ENCODE data around the gene PROZ.

Gene PROZ

GRCh38 chr13:113205428-113205931, 47.0 kb downstream of the PROZ start:
- no peak for DNase-seq (ENCODE audit: low read depth in 3 of 3)

DNA sequence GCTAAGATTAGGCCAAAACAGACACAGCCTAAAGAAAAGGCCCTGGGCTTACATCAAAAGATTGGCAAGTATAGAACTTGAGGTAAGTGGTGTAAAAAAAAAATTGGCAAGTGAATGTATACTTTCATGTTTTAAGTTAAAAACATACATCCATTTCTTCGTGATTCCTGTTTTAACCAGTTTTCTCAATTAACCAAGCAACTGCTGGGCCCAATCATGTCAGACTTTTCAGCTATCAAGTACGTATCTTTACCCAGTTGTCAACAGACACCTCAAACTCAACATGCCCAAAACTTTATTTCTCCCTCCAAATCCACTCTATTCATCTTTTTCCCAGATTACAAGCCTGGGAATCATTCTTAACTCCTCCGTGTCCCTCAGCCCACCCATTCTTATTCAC, 49.0 kb downstream of the PROZ start:
- no peak for DNase-seq (ENCODE audit: low read depth in 3 of 3)

- DNase-seq (ENCODE audit: low read depth in 3 of 3), result peak in 1 of 3 donors; percentile 14
Measured at GRCh38 chr13:113207890-113208420, 49.5 kb downstream of the PROZ start.

GRCh38 chr13:113208421-113209335, 50.2 kb downstream of the PROZ start, which contains the start of gene PCID2:
Gene PCID2, minus strand, starts transcription at chr13:113208669. Its CDS starts 35 bp downstream, at chr13:113208634.
- peak; percentile 73 to 81 (median 78) for DNase-seq (ENCODE audit: low read depth in 3 of 3)

DNA sequence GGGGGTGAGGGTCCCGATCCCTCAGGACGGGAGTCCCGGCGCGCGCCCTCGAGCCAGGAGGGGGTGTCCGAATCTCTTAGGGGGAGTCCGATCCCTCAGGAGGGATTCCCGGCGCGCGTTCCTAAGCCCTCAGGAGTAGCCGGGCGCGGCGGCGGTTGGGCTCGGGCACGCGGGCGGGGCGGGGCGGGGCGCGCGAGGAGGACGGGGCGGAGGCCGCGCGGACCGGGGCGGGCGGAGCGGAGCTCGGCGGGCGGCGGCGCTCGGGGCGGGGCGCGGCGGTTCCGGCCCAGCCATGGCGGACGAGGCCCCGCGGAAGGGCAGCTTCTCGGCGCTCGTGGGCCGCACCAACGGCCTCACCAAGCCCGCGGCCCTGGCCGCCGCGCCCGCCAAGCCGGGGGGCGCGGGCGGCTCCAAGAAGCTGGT, 50.9 kb downstream of the PROZ start, which contains the start of gene CUL4A:
Gene CUL4A (plus strand): TSS at position 278 of the 423 bp plus-strand sequence. CDS start 15 bp downstream, at position 293.
- peak; percentile 55 to 71 (median 58) for DNase-seq (ENCODE audit: low read depth in 3 of 3)

DNA sequence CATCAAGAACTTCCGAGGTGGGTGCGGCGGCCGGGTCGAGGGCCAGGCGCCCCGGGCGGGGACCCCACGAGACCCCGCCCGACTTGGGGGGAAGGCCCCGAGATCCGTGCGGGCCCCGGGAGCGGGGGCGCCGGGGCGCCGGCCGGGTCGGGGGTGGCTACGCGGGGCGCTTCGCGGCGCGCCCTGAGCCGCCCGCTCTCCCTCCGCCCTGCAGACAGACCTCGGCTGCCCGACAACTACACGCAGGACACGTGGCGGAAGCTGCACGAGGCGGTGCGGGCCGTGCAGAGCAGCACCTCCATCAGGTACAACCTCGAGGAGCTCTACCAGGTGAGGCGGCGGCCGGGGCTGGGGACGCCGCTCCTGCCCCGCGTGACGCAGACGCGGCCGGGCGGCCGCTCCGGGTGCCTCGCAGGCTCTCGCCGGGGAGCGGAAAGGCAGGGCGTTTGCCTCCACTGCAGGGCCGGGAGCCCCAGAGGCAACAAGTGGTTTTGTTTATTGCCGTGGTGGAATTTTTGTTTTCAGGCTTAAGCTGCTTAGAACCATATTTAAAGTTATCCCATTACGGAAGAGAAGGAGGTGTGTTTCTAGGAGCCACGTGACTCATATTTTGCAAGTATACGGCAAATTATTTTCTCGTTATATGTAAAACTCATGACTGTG, 51.4 kb downstream of the PROZ start:
- DNase-seq (ENCODE audit: low read depth in 3 of 3), result peak; percentile 51 to 59 (median 52)

GRCh38 chr13:113210833-113211232, 52.4 kb downstream of the PROZ start:
- no peak for DNase-seq (ENCODE audit: low read depth in 3 of 3)

DNA sequence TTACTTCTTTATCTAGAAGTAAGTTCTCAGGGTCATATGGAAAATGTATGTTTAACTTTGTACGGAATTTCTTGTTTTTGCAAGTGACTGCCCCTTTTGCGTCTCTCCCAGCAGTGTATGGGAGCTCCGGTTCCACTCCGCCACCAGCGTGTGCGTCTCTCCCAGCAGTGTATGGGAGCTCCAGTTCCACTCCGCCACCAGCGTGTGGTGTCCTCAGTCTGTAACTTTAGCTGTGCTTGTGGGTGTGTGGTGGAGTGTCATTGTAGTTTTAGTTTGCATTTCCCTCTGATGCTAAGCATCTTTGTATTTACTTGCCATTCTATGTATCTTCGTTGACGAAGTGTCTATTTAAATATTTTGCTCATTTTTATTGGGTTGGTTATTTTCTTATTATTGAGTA, 53.3 kb downstream of the PROZ start:
- DNase-seq (ENCODE audit: low read depth in 3 of 3), result peak in 2 of 3 donors; percentile 8 to 10

DNA sequence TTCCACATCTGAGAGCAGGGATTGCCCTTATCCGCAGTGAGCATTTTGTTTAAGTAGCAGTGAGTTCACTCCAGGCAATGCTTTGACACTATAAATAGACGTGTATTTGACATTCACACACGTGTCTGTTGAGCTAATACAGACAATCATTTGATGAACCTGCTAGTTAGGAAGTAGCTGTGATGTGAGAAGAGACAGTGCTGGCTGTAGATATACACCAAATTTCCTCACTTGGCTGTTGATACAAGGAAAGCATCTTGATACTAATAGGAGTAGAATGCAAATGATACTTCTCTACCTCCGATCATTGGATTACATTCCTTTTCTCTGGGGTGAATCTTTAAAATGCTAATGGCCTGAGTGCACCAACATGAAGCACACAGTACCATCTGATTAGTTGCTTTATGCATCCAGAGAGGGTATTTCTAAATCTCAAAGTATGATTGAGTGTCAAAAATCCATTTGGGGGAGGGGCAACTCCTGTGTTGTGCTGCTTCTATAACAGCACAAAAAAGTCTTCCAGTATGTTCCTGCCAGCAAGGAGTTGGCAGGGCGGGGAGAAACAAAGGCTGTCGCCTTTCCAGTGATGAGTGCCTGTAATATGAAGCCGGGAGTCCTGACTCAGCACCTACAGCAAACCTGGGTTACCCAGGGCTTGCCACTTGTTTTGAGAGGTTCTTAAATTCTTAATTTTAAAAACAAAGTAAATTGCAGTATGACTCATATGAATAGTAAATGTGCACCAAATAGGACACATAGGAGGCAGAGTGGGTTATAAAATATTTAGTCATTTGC, 58.0 kb downstream of the PROZ start:
- DNase-seq (ENCODE audit: low read depth in 3 of 3), result no peak

DNA sequence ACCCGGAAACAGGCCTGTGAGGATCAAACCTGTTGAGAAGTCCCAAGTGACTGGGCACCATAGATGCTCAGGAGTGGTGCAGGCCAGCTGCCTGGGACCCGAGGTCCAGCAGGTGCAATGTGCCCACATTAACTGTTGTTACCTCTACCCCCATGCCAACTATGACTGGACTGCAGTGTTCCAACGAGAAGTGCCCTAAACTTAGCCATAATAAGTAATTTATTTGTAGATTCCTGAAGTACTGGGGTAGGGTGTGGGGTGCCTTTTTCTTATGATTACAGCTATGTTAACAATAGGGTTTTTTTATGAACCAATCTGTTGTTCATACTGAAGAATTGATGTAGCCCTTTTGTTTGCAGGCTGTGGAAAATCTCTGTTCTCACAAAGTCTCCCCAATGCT, 60.1 kb downstream of the PROZ start:
- DNase-seq (ENCODE audit: low read depth in 3 of 3), result no peak

- DNase-seq (ENCODE audit: low read depth in 3 of 3), result no peak
Measured at GRCh38 chr13:113219256-113219940, 61.0 kb downstream of the PROZ start.

- no peak for DNase-seq (ENCODE audit: low read depth in 3 of 3)
Measured at GRCh38 chr13:113220141-113220598, 61.7 kb downstream of the PROZ start.

- DNase-seq (ENCODE audit: low read depth in 3 of 3), result no peak
Measured at GRCh38 chr13:113220877-113221276, 62.4 kb downstream of the PROZ start.

All from stimulated activated CD4-positive, alpha-beta T cell treated with anti-CD3 and anti-CD28 coated beads, TNF-alpha, amount 100 ng/mL, for 48 hours (primary cell).